ENCODE results near the gene USH2A.

Gene USH2A

GRCh38 chr1:215767761-215768160 is 655.5 kb downstream of the USH2A start:
- TF ChIP-seq ZBTB7A (IDR thresholded peaks at IDR 0.05; ENCODE audit: low read depth), result no peak
- no peak for TF ChIP-seq TAF1 (IDR thresholded peaks at IDR 0.05; ENCODE audit: low read depth)
- TF ChIP-seq MAX (IDR thresholded peaks at IDR 0.05), result no peak
- no peak for TF ChIP-seq EP300 (IDR thresholded peaks at IDR 0.05; ENCODE audit: borderline replicate concordance)
- no peak for TF ChIP-seq TEAD4 (IDR thresholded peaks at IDR 0.05)
- no peak for TF ChIP-seq USF1 (IDR thresholded peaks at IDR 0.05)
- no peak for TF ChIP-seq RAD21 (IDR thresholded peaks at IDR 0.05; ENCODE audit: low read depth)
- TF ChIP-seq TCF12 (IDR thresholded peaks at IDR 0.05; ENCODE audit: low read depth), result no peak
- no peak for TF ChIP-seq REST (IDR thresholded peaks at IDR 0.05; ENCODE audit: low read depth)
- TF ChIP-seq YY1 (IDR thresholded peaks at IDR 0.05; ENCODE audit: low read depth), result no peak
- no peak for TF ChIP-seq CEBPB (IDR thresholded peaks at IDR 0.05)
- TF ChIP-seq CREB1 (IDR thresholded peaks at IDR 0.05; ENCODE audit: low read depth), result no peak

GRCh38 chr1:215766521-215766920 is 656.7 kb downstream of the USH2A start:
- TF ChIP-seq NFIC (IDR thresholded peaks at IDR 0.05), result no peak
- TF ChIP-seq USF1 (IDR thresholded peaks at IDR 0.05), result no peak
- TF ChIP-seq TAF1 (IDR thresholded peaks at IDR 0.05; ENCODE audit: low read depth), result no peak
- no peak for TF ChIP-seq ZBTB7A (IDR thresholded peaks at IDR 0.05; ENCODE audit: low read depth)
- TF ChIP-seq TEAD4 (IDR thresholded peaks at IDR 0.05), result no peak
- TF ChIP-seq RAD21 (IDR thresholded peaks at IDR 0.05; ENCODE audit: low read depth), result no peak
- no peak for TF ChIP-seq YY1 (IDR thresholded peaks at IDR 0.05; ENCODE audit: low read depth)
- TF ChIP-seq EGR1 (IDR thresholded peaks at IDR 0.05), result no peak
- TF ChIP-seq EP300 (IDR thresholded peaks at IDR 0.05; ENCODE audit: borderline replicate concordance), result no peak
- no peak for TF ChIP-seq CEBPB (IDR thresholded peaks at IDR 0.05)

GRCh38 chr1:215765833-215766232 is 657.4 kb downstream of the USH2A start:
- TF ChIP-seq MAX (IDR thresholded peaks at IDR 0.05) (no peak), USF1 (IDR thresholded peaks at IDR 0.05) (no peak), TCF12 (IDR thresholded peaks at IDR 0.05; ENCODE audit: low read depth) (no peak), CEBPB (IDR thresholded peaks at IDR 0.05) (no peak), CREB1 (IDR thresholded peaks at IDR 0.05; ENCODE audit: low read depth) (no peak), TAF1 (IDR thresholded peaks at IDR 0.05; ENCODE audit: low read depth) (no peak)

- no peak for TF ChIP-seq FOXM1 (IDR thresholded peaks at IDR 0.05; ENCODE audit: borderline replicate concordance, low read depth)
- no peak for TF ChIP-seq MAX (IDR thresholded peaks at IDR 0.05)
- no peak for TF ChIP-seq CEBPB (IDR thresholded peaks at IDR 0.05)
- no peak for TF ChIP-seq NFIC (IDR thresholded peaks at IDR 0.05)
- TF ChIP-seq TAF1 (IDR thresholded peaks at IDR 0.05; ENCODE audit: low read depth), result no peak
- TF ChIP-seq REST (IDR thresholded peaks at IDR 0.05; ENCODE audit: low read depth), result no peak
These were observed 661.8 kb downstream of the USH2A start for GRCh38 chr1:215761446-215761845.

GRCh38 chr1:215754112-215754511 is 669.1 kb downstream of the USH2A start:
- TF ChIP-seq REST (IDR thresholded peaks at IDR 0.05; ENCODE audit: low read depth), result no peak
- no peak for TF ChIP-seq CEBPB (IDR thresholded peaks at IDR 0.05)
- TF ChIP-seq TEAD4 (IDR thresholded peaks at IDR 0.05), result no peak
- no peak for TF ChIP-seq ZBTB7A (IDR thresholded peaks at IDR 0.05; ENCODE audit: low read depth)
- TF ChIP-seq TCF12 (IDR thresholded peaks at IDR 0.05; ENCODE audit: low read depth), result no peak
- TF ChIP-seq EP300 (IDR thresholded peaks at IDR 0.05; ENCODE audit: borderline replicate concordance), result no peak
- TF ChIP-seq EGR1 (IDR thresholded peaks at IDR 0.05), result no peak
- TF ChIP-seq MAX (IDR thresholded peaks at IDR 0.05), result no peak
- TF ChIP-seq RAD21 (IDR thresholded peaks at IDR 0.05; ENCODE audit: low read depth), result no peak
- no peak for TF ChIP-seq YY1 (IDR thresholded peaks at IDR 0.05; ENCODE audit: low read depth)
- TF ChIP-seq FOXM1 (IDR thresholded peaks at IDR 0.05; ENCODE audit: borderline replicate concordance, low read depth), result no peak
- no peak for TF ChIP-seq TAF1 (IDR thresholded peaks at IDR 0.05; ENCODE audit: low read depth)
- TF ChIP-seq NFIC (IDR thresholded peaks at IDR 0.05), result no peak
- no peak for TF ChIP-seq CREB1 (IDR thresholded peaks at IDR 0.05; ENCODE audit: low read depth)
- no peak for TF ChIP-seq USF1 (IDR thresholded peaks at IDR 0.05)
